ENCODE results near the gene MRPS2. TPM values are rescaled to one million over a fixed set of nuclear protein-coding genes. Genes with fewer than 3 reads are reported as not detected.
"Not testable (repeated sequence)": the region's sequence is repeated elsewhere in the genome, so short reads cannot be mapped to it uniquely, and the experiment has no call there.

MRPS2 gene
- total RNA-seq, 1 experiment from 2014 or later: 77.6 TPM

DNA sequence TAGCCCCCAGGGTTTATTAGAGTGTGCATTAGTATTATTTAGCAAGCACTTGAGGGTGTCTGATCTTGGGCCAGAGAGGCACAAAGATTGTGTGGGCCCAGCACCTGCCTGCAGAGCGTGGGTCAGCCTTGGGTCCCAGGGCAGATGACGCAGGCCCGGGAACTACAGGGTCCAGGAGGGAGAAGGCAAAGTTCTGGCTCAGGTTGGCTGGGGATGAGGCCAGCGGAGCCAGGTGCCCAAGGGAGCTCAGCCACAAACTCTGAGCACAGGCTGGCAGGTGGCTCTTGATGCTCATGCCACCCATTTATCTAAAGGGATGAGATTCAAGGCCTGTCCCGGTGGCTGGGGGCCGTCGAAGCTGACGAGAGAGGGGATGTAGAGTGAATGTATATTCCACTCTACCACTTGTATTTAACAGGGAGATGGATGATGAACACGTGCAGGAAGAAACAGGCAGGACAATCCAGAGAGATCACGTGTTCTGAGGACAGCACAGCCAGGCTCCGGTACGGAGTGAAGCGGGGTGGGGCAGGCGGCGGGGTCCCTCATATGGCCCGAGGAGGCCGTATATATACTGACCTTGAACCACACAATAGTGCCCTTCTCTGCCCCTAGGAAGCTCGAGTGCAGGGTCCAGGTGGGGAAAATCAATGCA, 44.6 kb downstream of the MRPS2 start:
- ChIA-PET POLR2A (no interaction called here), CTCF (no interaction called here)
- H3K4me3 Mint-ChIP-seq: no peak overlapping the region
- no peaks in the 10 kb centered on the region for H3K27me3 Mint-ChIP-seq (ENCODE audit: low read depth)
- no peaks in the 10 kb centered on the region for H3K36me3 Mint-ChIP-seq
- H3K4me1 Mint-ChIP-seq: no peaks in the 10 kb centered on the region
- no peak overlapping the region for H3K27ac Mint-ChIP-seq
- ATAC-seq (no peak), DNase-seq (ENCODE audit: low spot score) (no peak)
- no peak for TF ChIP-seq ZNF232 (CRISPR knock-in tag; IDR thresholded peaks at IDR 0.05)
- TF ChIP-seq GABPB1 (CRISPR knock-in tag; IDR thresholded peaks at IDR 0.05): no peak
- no peak for TF ChIP-seq ZNF263 (CRISPR knock-in tag; IDR thresholded peaks at IDR 0.05; ENCODE audit: low read depth)
- TF ChIP-seq, protein P1, sequence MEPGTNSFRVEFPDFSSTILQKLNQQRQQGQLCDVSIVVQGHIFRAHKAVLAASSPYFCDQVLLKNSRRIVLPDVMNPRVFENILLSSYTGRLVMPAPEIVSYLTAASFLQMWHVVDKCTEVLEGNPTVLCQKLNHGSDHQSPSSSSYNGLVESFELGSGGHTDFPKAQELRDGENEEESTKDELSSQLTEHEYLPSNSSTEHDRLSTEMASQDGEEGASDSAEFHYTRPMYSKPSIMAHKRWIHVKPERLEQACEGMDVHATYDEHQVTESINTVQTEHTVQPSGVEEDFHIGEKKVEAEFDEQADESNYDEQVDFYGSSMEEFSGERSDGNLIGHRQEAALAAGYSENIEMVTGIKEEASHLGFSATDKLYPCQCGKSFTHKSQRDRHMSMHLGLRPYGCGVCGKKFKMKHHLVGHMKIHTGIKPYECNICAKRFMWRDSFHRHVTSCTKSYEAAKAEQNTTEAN (CRISPR knock-in tag; IDR thresholded peaks at IDR 0.05): no peak
- TF ChIP-seq, protein P2, sequence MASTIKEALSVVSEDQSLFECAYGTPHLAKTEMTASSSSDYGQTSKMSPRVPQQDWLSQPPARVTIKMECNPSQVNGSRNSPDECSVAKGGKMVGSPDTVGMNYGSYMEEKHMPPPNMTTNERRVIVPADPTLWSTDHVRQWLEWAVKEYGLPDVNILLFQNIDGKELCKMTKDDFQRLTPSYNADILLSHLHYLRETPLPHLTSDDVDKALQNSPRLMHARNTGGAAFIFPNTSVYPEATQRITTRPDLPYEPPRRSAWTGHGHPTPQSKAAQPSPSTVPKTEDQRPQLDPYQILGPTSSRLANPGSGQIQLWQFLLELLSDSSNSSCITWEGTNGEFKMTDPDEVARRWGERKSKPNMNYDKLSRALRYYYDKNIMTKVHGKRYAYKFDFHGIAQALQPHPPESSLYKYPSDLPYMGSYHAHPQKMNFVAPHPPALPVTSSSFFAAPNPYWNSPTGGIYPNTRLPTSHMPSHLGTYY (CRISPR knock-in tag; IDR thresholded peaks at IDR 0.05): no peak
- TF ChIP-seq RELA (CRISPR knock-in tag; IDR thresholded peaks at IDR 0.05; ENCODE audit: borderline replicate concordance): no peak
- TF ChIP-seq, protein P3, sequence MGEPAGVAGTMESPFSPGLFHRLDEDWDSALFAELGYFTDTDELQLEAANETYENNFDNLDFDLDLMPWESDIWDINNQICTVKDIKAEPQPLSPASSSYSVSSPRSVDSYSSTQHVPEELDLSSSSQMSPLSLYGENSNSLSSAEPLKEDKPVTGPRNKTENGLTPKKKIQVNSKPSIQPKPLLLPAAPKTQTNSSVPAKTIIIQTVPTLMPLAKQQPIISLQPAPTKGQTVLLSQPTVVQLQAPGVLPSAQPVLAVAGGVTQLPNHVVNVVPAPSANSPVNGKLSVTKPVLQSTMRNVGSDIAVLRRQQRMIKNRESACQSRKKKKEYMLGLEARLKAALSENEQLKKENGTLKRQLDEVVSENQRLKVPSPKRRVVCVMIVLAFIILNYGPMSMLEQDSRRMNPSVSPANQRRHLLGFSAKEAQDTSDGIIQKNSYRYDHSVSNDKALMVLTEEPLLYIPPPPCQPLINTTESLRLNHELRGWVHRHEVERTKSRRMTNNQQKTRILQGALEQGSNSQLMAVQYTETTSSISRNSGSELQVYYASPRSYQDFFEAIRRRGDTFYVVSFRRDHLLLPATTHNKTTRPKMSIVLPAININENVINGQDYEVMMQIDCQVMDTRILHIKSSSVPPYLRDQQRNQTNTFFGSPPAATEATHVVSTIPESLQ (CRISPR knock-in tag; IDR thresholded peaks at IDR 0.05): no peak
- TF ChIP-seq, protein P4, sequence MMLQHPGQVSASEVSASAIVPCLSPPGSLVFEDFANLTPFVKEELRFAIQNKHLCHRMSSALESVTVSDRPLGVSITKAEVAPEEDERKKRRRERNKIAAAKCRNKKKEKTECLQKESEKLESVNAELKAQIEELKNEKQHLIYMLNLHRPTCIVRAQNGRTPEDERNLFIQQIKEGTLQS (CRISPR knock-in tag; conservative IDR thresholded peaks at IDR 0.05): no peak
- H3K9me3 Mint-ChIP-seq: peaks cover 6% of the 10 kb centered on the region; the same call in 1 of the 2 replicates

DNA sequence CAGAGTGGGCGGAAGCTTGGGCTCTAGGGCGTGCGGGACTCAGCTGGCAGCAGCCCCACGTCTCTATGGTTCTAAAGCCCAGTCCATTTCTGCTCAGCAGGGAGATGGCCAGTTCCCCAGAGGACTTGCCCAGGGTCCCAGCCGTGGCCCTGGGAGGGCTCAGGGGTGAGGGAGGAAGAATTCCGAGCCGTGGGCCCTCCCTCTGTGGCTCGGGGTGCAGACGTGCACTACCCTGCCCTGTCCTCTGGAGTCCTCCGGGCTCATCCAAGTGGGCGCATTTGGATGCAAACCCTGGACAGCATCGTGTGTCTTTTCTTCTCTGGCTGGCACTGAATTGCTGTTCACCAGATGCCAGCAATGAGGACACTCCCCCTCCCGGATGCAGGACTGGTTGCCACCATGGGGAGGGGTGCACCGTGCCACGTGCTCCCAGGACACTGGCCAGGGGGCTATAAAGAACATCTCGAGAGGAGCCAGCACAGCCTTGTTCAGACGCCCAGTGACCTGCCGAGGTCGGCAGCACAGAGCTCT, 45.2 kb downstream of the MRPS2 start, which contains the start of gene OBP2A:
Gene OBP2A (plus strand): TSS at position 481 of the 531 bp plus-strand sequence. CDS start 55 bp downstream, outside the sequence.
- DNase-seq (ENCODE audit: low spot score); ATAC-seq; H3K4me3 Mint-ChIP-seq; POLR2A ChIA-PET; H3K4me1 Mint-ChIP-seq; H3K9me3 Mint-ChIP-seq; H3K27me3 Mint-ChIP-seq (ENCODE audit: low read depth); H3K27ac Mint-ChIP-seq; CTCF ChIA-PET; H3K36me3 Mint-ChIP-seq: not testable (repeated sequence)

DNA sequence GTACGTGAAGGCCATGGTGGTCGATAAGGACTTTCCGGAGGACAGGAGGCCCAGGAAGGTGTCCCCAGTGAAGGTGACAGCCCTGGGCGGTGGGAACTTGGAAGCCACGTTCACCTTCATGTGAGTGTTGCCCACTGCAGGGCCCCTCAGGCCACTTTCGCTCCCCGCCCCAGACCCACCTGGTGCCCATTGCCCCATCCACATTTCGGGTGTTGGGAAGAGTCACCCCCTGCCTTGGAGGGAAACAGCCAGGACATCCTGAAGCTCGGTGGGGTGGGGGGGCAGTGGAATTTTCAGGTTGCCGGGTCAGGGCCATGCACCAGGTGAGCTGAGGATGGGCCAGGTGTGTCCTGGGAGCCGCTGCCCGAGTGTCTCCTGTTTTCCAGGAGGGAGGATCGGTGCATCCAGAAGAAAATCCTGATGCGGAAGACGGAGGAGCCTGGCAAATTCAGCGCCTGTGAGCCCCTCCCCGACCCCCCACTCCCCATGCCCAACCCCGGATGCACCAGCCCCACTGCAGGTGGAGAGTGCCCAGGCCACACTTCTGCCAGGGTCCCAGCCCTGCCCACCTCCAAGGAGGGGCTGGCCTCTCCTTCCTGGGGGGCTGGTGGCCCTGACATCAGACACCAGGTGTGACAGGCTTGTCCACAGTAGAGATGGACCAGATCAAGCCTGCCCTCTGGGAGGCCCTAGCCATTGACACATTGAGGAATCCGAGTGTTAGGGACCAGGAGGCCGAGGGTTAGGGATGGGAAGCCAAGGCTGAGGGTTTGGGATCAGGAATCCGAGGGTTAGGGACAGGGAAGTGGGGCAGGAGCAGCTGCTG, 46.5 kb downstream of the MRPS2 start:
- DNase-seq (ENCODE audit: low spot score); H3K27ac Mint-ChIP-seq; CTCF ChIA-PET; H3K36me3 Mint-ChIP-seq; POLR2A ChIA-PET; H3K27me3 Mint-ChIP-seq (ENCODE audit: low read depth); H3K9me3 Mint-ChIP-seq; H3K4me3 Mint-ChIP-seq; H3K4me1 Mint-ChIP-seq; ATAC-seq: not testable (repeated sequence)

DNA sequence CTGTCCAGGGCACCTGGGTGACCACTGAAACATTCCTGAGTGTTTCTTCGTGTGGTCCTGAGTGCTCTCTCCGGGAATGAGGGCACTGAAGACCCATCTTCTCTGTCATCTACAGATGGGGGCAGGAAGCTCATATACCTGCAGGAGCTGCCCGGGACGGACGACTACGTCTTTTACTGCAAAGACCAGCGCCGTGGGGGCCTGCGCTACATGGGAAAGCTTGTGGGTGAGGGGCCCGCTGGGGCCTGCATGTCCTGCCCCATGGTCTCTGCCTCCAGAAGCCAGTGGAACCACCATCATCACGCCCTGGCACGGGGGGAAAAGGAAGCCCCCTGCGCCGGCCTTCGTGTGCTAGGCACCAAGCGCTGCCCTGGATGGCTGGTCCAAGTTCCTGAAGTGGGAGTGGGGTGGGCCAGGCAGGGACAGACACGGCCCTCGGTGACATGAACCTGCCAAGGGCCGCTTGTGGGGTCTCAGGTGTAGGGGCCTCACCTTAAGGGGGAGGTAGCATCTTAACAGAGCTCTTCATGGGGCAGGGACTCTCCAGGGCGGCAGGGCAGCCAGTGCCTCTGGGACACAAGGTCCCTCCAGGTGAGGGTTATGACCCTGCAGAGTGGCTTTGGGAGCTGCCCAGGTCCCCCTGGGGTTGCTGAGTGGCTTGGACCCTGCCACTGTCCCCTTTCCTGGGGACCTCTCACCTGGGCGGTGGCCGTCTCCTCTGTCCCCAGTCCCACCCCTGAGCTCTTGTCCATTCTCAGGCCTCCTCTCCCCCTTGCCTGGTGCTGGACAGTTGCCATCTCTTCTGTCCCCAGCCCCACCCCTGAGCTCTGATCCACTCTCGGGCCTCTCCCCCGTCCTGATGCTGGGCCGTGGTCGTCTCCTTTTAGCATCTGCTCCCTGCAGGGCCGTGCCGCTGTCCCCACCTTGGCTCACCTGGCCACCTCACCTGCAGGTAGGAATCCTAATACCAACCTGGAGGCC, 47.6 kb downstream of the MRPS2 start:
- Mint-ChIP-seq H3K4me3 (no peak overlapping the region), H3K27me3 (ENCODE audit: low read depth) (no peaks in the 10 kb centered on the region), H3K9me3 (peaks cover 3% of the 10 kb centered on the region; the same call in 1 of the 2 replicates), H3K4me1 (no peaks in the 10 kb centered on the region), H3K27ac (no peak overlapping the region), H3K36me3 (no peaks in the 10 kb centered on the region)
- ATAC-seq (no peak), DNase-seq (ENCODE audit: low spot score) (no peak)
- ChIA-PET POLR2A (no interaction called here), CTCF (no interaction called here)
- TF ChIP-seq SMAD3 (CRISPR knock-in tag; IDR thresholded peaks at IDR 0.05; ENCODE audit: borderline replicate concordance): no peak
- TF ChIP-seq CREB1 (CRISPR knock-in tag; IDR thresholded peaks at IDR 0.05): no peak
- TF ChIP-seq ZNF396 (CRISPR knock-in tag; IDR thresholded peaks at IDR 0.05; ENCODE audit: borderline replicate concordance): no peak
- TF ChIP-seq, protein P5, sequence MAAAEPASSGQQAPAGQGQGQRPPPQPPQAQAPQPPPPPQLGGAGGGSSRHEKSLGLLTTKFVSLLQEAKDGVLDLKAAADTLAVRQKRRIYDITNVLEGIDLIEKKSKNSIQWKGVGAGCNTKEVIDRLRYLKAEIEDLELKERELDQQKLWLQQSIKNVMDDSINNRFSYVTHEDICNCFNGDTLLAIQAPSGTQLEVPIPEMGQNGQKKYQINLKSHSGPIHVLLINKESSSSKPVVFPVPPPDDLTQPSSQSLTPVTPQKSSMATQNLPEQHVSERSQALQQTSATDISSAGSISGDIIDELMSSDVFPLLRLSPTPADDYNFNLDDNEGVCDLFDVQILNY (CRISPR knock-in tag; IDR thresholded peaks at IDR 0.05): no peak
- TF ChIP-seq RELA (CRISPR knock-in tag; IDR thresholded peaks at IDR 0.05; ENCODE audit: borderline replicate concordance): no peak
- no peak for TF ChIP-seq ZNF121 (CRISPR knock-in tag; IDR thresholded peaks at IDR 0.05)
- TF ChIP-seq ZNF416 (CRISPR knock-in tag; IDR thresholded peaks at IDR 0.05): no peak
- TF ChIP-seq ZNF232 (CRISPR knock-in tag; IDR thresholded peaks at IDR 0.05): no peak
- TF ChIP-seq PRRX2 (CRISPR knock-in tag; IDR thresholded peaks at IDR 0.05): no peak
- TF ChIP-seq ESRRA (CRISPR knock-in tag; IDR thresholded peaks at IDR 0.05; ENCODE audit: borderline replicate concordance): no peak
- TF ChIP-seq, protein P6, sequence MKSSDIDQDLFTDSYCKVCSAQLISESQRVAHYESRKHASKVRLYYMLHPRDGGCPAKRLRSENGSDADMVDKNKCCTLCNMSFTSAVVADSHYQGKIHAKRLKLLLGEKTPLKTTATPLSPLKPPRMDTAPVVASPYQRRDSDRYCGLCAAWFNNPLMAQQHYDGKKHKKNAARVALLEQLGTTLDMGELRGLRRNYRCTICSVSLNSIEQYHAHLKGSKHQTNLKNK (CRISPR knock-in tag; IDR thresholded peaks at IDR 0.05): no peak
- TF ChIP-seq KAT7 (CRISPR knock-in tag; IDR thresholded peaks at IDR 0.05; ENCODE audit: borderline replicate concordance): no peak

Data from WTC11 (cell line).